Type B pancreatic cell (in vitro differentiated cells): Measurements from ENCODE around the gene SQOR. TPM values are rescaled to one million over a fixed set of nuclear protein-coding genes. Genes with fewer than 3 reads are reported as not detected.

ENCODE experiments used
- DNase-seq: peaks from one replicate; pipeline ENCODE4 v3.0.0; 2021; ENCODE audit warnings: mixed read lengths; ENCODE audit not compliant: unreplicated experiment; ENCODE audit errors: extremely low spot score
- H3K27ac Mint-ChIP-seq: 2 replicates; pipeline ENCODE4 v1.8.0; 2021; ENCODE audit warnings: mild to moderate bottlenecking, mixed read lengths
- H3K27me3 Mint-ChIP-seq: 2 replicates; pipeline ENCODE4 v1.8.0; 2021; ENCODE audit warnings: mixed read lengths
- H3K36me3 Mint-ChIP-seq: 2 replicates; pipeline ENCODE4 v1.8.0; 2021; ENCODE audit warnings: mixed read lengths
- H3K4me1 Mint-ChIP-seq: one replicate; pipeline ENCODE4 v1.8.0; 2021; ENCODE audit warnings: mixed read lengths; ENCODE audit not compliant: unreplicated experiment
- H3K4me3 Mint-ChIP-seq: 2 replicates; pipeline ENCODE4 v1.8.0; 2021; ENCODE audit warnings: mild to moderate bottlenecking, mixed read lengths
- H3K9me3 Mint-ChIP-seq: 2 replicates; pipeline ENCODE4 v1.8.0; 2021; ENCODE audit warnings: mixed read lengths
- CTCF ChIP-seq: fragments of 200-600 bp; sonication (generic); conservative IDR thresholded peaks from 2 replicates; pipeline ENCODE4 v1.5.0; 2021; ENCODE audit warnings: antibody characterized with exemption, mild to moderate bottlenecking
- total RNA-seq: library from RNA; stranded (reverse); gene quantifications from 2 replicates; pipeline ENCODE4 v1.2.1, GENCODE V29; 2021; ENCODE audit warnings: low replicate concordance

SQOR gene
- total RNA-seq, 1 donor from 2014 or later, result 6.7 TPM

GRCh38 chr15:45669422-45669821, 34.6 kb downstream of the SQOR start:
- no peak for DNase-seq
- no peaks in the 10 kb centered on the region for H3K36me3 Mint-ChIP-seq
- no peak overlapping the region for H3K27ac Mint-ChIP-seq
- no peak for TF ChIP-seq CTCF
- peaks cover 6% of the 10 kb centered on the region for H3K4me1 Mint-ChIP-seq
- H3K9me3 Mint-ChIP-seq, result no peaks in the 10 kb centered on the region
- no peaks in the 10 kb centered on the region for H3K27me3 Mint-ChIP-seq
- H3K4me3 Mint-ChIP-seq, result no peak overlapping the region

DNA sequence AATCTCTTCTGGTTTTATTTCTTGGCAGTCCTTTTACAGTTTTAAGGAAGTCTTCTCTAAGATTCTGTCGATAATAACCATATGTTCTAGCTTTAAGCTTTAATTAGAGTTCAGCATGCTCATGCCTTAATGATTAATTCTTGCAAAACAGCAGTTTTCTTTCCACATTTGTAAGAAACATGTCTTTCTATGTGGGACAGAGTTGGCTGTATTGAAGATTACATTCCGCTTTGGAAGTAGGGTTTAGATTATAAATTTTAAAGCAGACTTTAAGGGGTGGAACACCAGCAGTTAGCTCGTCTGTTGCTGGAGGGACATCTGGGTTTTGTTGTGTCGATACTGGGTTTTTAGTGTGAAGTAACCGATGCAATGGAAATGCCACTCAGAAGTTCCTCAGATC, 35.3 kb downstream of the SQOR start:
- Mint-ChIP-seq H3K4me3 (no peak overlapping the region), H3K9me3 (no peaks in the 10 kb centered on the region), H3K36me3 (no peaks in the 10 kb centered on the region), H3K27me3 (no peaks in the 10 kb centered on the region), H3K27ac (no peak overlapping the region), H3K4me1 (peaks cover 6% of the 10 kb centered on the region)
- no peak for DNase-seq
- TF ChIP-seq CTCF, result no peak

DNA sequence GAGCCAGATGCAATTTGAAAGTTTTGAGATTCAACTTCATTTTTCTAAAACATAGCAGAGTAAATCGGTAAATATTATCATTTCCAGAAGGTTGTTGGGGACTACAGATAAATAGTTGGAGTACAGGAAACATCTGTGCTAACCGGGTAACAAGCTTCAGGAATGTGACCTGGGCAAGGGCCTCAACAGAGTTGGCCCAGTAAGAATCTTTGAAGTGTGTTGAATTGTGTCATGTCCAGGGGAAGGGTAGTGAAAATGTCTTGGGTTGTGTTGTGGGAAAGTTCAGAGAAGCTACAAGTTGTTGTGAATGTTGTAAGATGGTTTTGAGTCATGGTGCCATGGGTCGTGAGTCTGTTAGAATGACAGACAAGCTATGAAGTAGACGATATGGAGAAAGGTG, 35.7 kb downstream of the SQOR start:
- TF ChIP-seq CTCF, result no peak
- no peak overlapping the region for H3K27ac Mint-ChIP-seq
- peaks cover 6% of the 10 kb centered on the region for H3K4me1 Mint-ChIP-seq
- no peak overlapping the region for H3K4me3 Mint-ChIP-seq
- no peaks in the 10 kb centered on the region for H3K9me3 Mint-ChIP-seq
- no peaks in the 10 kb centered on the region for H3K36me3 Mint-ChIP-seq
- no peaks in the 10 kb centered on the region for H3K27me3 Mint-ChIP-seq
- no peak for DNase-seq

DNA sequence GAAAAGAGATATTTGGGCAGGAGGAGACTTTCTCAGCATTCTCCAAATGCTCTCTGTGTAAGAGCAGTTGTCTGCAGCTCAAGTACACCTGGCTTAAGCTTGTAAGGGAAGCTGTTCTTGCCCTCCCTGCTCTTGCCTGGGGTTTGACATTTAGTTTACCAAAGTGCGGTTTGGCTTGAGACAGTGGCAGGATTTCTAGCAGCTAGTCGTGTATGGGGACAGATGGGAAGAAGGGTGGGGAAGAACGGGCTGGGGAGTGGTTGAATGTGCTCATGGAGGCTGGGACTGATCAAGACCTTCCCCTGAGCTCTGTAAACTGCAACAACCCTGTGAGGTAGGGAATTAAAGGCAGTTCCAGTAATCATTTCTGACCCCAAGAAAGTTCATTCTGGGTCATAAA, 39.8 kb downstream of the SQOR start:
- DNase-seq, result no peak
- H3K27ac Mint-ChIP-seq, result no peak overlapping the region
- H3K4me1 Mint-ChIP-seq, result peaks cover 6% of the 10 kb centered on the region
- no peaks in the 10 kb centered on the region for H3K27me3 Mint-ChIP-seq
- no peaks in the 10 kb centered on the region for H3K9me3 Mint-ChIP-seq
- no peaks in the 10 kb centered on the region for H3K36me3 Mint-ChIP-seq
- TF ChIP-seq CTCF, result no peak
- H3K4me3 Mint-ChIP-seq, result no peak overlapping the region

DNA sequence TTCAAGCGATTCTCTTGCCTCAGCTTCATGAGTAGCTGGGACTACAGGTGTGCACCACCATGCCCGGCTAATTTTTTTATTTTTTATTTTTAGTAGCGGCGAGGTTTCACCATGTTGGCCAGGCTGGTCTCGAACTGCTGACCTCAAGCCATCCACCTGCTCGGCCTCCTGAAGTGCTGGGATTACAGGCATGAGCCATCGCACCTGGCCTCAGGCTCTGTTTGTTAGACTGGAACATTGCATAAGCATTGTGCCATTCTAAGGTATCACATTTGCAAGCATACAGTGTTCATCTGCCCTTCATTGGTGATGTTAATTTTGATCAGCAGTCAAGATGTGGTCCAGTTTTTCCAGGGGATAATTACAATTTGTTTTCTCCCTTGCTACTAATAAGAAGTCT, 43.0 kb downstream of the SQOR start:
- Mint-ChIP-seq H3K27me3 (no peaks in the 10 kb centered on the region), H3K4me3 (no peak overlapping the region), H3K27ac (no peak overlapping the region), H3K9me3 (no peaks in the 10 kb centered on the region), H3K4me1 (no peaks in the 10 kb centered on the region), H3K36me3 (no peaks in the 10 kb centered on the region)
- DNase-seq, result no peak
- no peak for TF ChIP-seq CTCF

- Mint-ChIP-seq H3K4me1 (no peaks in the 10 kb centered on the region), H3K27me3 (no peaks in the 10 kb centered on the region), H3K4me3 (no peak overlapping the region), H3K27ac (no peak overlapping the region), H3K36me3 (no peaks in the 10 kb centered on the region), H3K9me3 (no peaks in the 10 kb centered on the region)
- TF ChIP-seq CTCF, result no peak
- DNase-seq, result no peak
Measured at GRCh38 chr15:45678459-45679178, 43.8 kb downstream of the SQOR start.
